HG02840 (cell line): Measurements from ENCODE around the gene IFIT5.
"Not testable (repeated sequence)": the region's sequence is repeated elsewhere in the genome, so short reads cannot be mapped to it uniquely, and the experiment has no call there.

ENCODE experiments used
- ATAC-seq: cut with Tn5 transposase; IDR thresholded peaks from one replicate; pipeline ENCODE4 v1.9.1; 2021; ENCODE audit warnings: mild to moderate bottlenecking, moderate library complexity, moderate number of reproducible peaks; ENCODE audit not compliant: unreplicated experiment, low FRiP score

The IFIT5 gene

GRCh38 chr10:89391907-89392756 is 22.2 kb upstream of the IFIT5 start, which contains the start of gene IFIT1:
TSS of gene IFIT1 (plus strand) at chr10:89392623. CDS start at chr10:89392713, 90 bp downstream.
- ATAC-seq: no peak

- no peak for ATAC-seq
These were observed 21.4 kb upstream of the IFIT5 start for GRCh38 chr10:89392974-89393373.

- no peak for ATAC-seq
These were observed 20.5 kb upstream of the IFIT5 start for GRCh38 chr10:89393898-89394297.

GRCh38 chr10:89395141-89395540 is 19.2 kb upstream of the IFIT5 start:
- ATAC-seq: no peak

GRCh38 chr10:89398003-89398749 is 16.2 kb upstream of the IFIT5 start:
- no peak for ATAC-seq

- no peak for ATAC-seq
These were observed 14.4 kb upstream of the IFIT5 start for GRCh38 chr10:89399956-89400355.

- ATAC-seq: no peak
These were observed 11.3 kb upstream of the IFIT5 start for GRCh38 chr10:89403043-89403442.

GRCh38 chr10:89404104-89405047 is 10.0 kb upstream of the IFIT5 start:
- ATAC-seq: no peak

- ATAC-seq: not testable (repeated sequence)
These were observed 8.2 kb upstream of the IFIT5 start for GRCh38 chr10:89406178-89406577.

- ATAC-seq: not testable (repeated sequence)
These were observed 6.6 kb upstream of the IFIT5 start for GRCh38 chr10:89407792-89408191.

GRCh38 chr10:89409282-89409681 is 5.1 kb upstream of the IFIT5 start:
- not testable (repeated sequence) for ATAC-seq

GRCh38 chr10:89410551-89410950 is 3.8 kb upstream of the IFIT5 start:
- not testable (repeated sequence) for ATAC-seq

- not testable (repeated sequence) for ATAC-seq
These were observed 3.2 kb upstream of the IFIT5 start for GRCh38 chr10:89411135-89411534.

GRCh38 chr10:89412276-89412675 is 2.1 kb upstream of the IFIT5 start:
- ATAC-seq: not testable (repeated sequence)

GRCh38 chr10:89413398-89413912 is 913 bp upstream of the IFIT5 start:
- no peak for ATAC-seq

- ATAC-seq: peak; percentile 33
These were observed 782 bp downstream of the IFIT5 start for GRCh38 chr10:89414879-89415821.

- no peak for ATAC-seq
These were observed 2.1 kb downstream of the IFIT5 start for GRCh38 chr10:89416465-89416864.

GRCh38 chr10:89419548-89419947 is 5.2 kb downstream of the IFIT5 start:
- ATAC-seq: no peak

GRCh38 chr10:89421018-89421476 is 6.7 kb downstream of the IFIT5 start:
- ATAC-seq: no peak
